T-helper 17 cell (primary cell): ENCODE measurements around the gene PCDHGC3. TPM values are rescaled to one million over a fixed set of nuclear protein-coding genes. Genes with fewer than 3 reads are reported as not detected.

Experiments used
- ATAC-seq: fragments of 150-1000 bp; cut with Tn5 transposase; 2 replicates; pipeline ENCODE4 v1.10.0; 2021; ENCODE audit warnings: mild to moderate bottlenecking, moderate library complexity
- DNase-seq, 3 donors: peaks; one replicate each; pipeline versions ENCODE4 v3.0.0 to v3.0.0-alpha.2; 2020 to 2021
- H3K9me3 ChIP-seq: one replicate; pipeline ENCODE4 v1.7.0; 2013; ENCODE audit warnings: low read length, mild to moderate bottlenecking; ENCODE audit not compliant: control insufficient read depth, poor library complexity, severe bottlenecking
- H3K27ac Mint-ChIP-seq: one replicate; pipeline ENCODE4 v1.8.0; 2022; ENCODE audit warnings: mild to moderate bottlenecking, moderate library complexity, mixed read lengths
- H3K27me3 Mint-ChIP-seq: one replicate; pipeline ENCODE4 v1.8.0; 2022; ENCODE audit warnings: mixed read lengths
- H3K36me3 Mint-ChIP-seq: one replicate; pipeline ENCODE4 v1.8.0; 2022; ENCODE audit warnings: low read depth, mixed read lengths
- H3K4me1 Mint-ChIP-seq: one replicate; pipeline ENCODE4 v1.8.0; 2022; ENCODE audit warnings: mild to moderate bottlenecking, mixed read lengths
- H3K4me3 Mint-ChIP-seq: one replicate; pipeline ENCODE4 v1.8.0; 2022; ENCODE audit warnings: mild to moderate bottlenecking, moderate library complexity, mixed read lengths
- total RNA-seq, 4 donors: library from RNA in 2 of 4; stranded (reverse) in 2 of 4; gene quantifications; one replicate each; pipeline ENCODE4 v1.2.3 and lab custom pipeline; 2022 to 2026

The PCDHGC3 gene
- total RNA-seq, 2 donors from 2014 or later: not detected

GRCh38 chr5:141527426-141527825 lies 51.7 kb downstream of the PCDHGC3 start:
- Mint-ChIP-seq H3K27me3 (no peaks in the 10 kb centered on the region), H3K36me3 (peaks cover 12% of the 10 kb centered on the region), H3K4me3 (no peak overlapping the region), H3K4me1 (peaks cover 19% of the 10 kb centered on the region), H3K27ac (no peak overlapping the region)
- DNase-seq: no peak
- no peaks in the 10 kb centered on the region for H3K9me3 ChIP-seq
- ATAC-seq: no peak

Other genes with a start within 250 kb of the PCDHGC3 start
- under 1 TPM in 1 of 2 donors, not detected in 1; 0.10 TPM for gene PCDHB15, start 230.6 kb upstream of the PCDHGC3 start, total RNA-seq
- gene SLC25A2, start 171.9 kb upstream of the PCDHGC3 start, total RNA-seq: under 1 TPM; 0.65 to 0.70 TPM
- gene TAF7, start 155.2 kb upstream of the PCDHGC3 start, total RNA-seq: 10 to 100 TPM; 74.4 to 90.7 TPM
- gene PCDHGA1, start 145.5 kb upstream of the PCDHGC3 start, total RNA-seq: not detected
- gene PCDHGA2, start 137.2 kb upstream of the PCDHGC3 start, total RNA-seq: not detected
- under 1 TPM in 1 of 2 donors, not detected in 1; 0.22 TPM for gene PCDHGA3, start 132.1 kb upstream of the PCDHGC3 start, total RNA-seq
- gene PCDHGB1, start 125.9 kb upstream of the PCDHGC3 start, total RNA-seq: under 1 TPM in 1 of 2 donors, not detected in 1; 0.13 TPM
- under 1 TPM in 1 of 2 donors, not detected in 1; 0.12 TPM for gene PCDHGA4, start 120.9 kb upstream of the PCDHGC3 start, total RNA-seq
- under 1 TPM; 0.44 to 0.45 TPM for gene PCDHGB2, start 116.0 kb upstream of the PCDHGC3 start, total RNA-seq
- gene PCDHGA5, start 111.8 kb upstream of the PCDHGC3 start, total RNA-seq: under 1 TPM in 1 of 2 donors, not detected in 1; 0.16 TPM
- gene PCDHGB3, start 105.7 kb upstream of the PCDHGC3 start, total RNA-seq: under 1 TPM; 0.13 to 0.32 TPM
- gene PCDHGA6, start 102.1 kb upstream of the PCDHGC3 start, total RNA-seq: under 1 TPM; 0.10 to 0.40 TPM
- under 1 TPM in 1 of 2 donors, not detected in 1; 0.25 TPM for gene PCDHGA7, start 93.2 kb upstream of the PCDHGC3 start, total RNA-seq
- under 1 TPM; 0.08 to 0.10 TPM for gene PCDHGB4, start 88.3 kb upstream of the PCDHGC3 start, total RNA-seq
- under 1 TPM in 1 of 2 donors, not detected in 1; 0.05 TPM for gene PCDHGA8, start 83.3 kb upstream of the PCDHGC3 start, total RNA-seq
- under 1 TPM; 0.26 to 0.35 TPM for gene PCDHGB5, start 78.0 kb upstream of the PCDHGC3 start, total RNA-seq
- gene PCDHGA9, start 73.2 kb upstream of the PCDHGC3 start, total RNA-seq: not detected
- gene PCDHGB6, start 67.9 kb upstream of the PCDHGC3 start, total RNA-seq: under 1 TPM; 0.10 to 0.20 TPM
- gene PCDHGA10, start 63.0 kb upstream of the PCDHGC3 start, total RNA-seq: under 1 TPM; 0.10 to 0.18 TPM
- gene PCDHGB7, start 58.3 kb upstream of the PCDHGC3 start, total RNA-seq: not detected
- not detected for gene PCDHGA11, start 54.9 kb upstream of the PCDHGC3 start, total RNA-seq
- not detected for gene PCDHGA12, start 45.5 kb upstream of the PCDHGC3 start, total RNA-seq
- gene PCDHGC4, start 9.1 kb downstream of the PCDHGC3 start, total RNA-seq: not detected
- not detected for gene PCDHGC5, start 13.1 kb downstream of the PCDHGC3 start, total RNA-seq
- 100 to 1,000 TPM; 256 to 327 TPM for gene DIAPH1, start 143.0 kb downstream of the PCDHGC3 start, total RNA-seq
- 10 to 100 TPM; 67.7 to 79.2 TPM for gene HDAC3, start 160.9 kb downstream of the PCDHGC3 start, total RNA-seq
- 10 to 100 TPM; 17.2 to 17.8 TPM for gene RELL2, start 161.0 kb downstream of the PCDHGC3 start, total RNA-seq
- gene FCHSD1, start 175.5 kb downstream of the PCDHGC3 start, total RNA-seq: 10 to 100 TPM; 77.6 to 82.2 TPM
- 1 to 10 TPM; 1.3 to 3.2 TPM for gene ARAP3, start 206.3 kb downstream of the PCDHGC3 start, total RNA-seq